TTC549 (cell line): Measurements from ENCODE around the gene MUS81.

Experiments used
- FAIRE-seq: peaks from 2 replicates; lab custom pipeline; 2012; peaks lifted over from hg19 to GRCh38; lab: Jason Lieb, UNC

MUS81 gene

DNA sequence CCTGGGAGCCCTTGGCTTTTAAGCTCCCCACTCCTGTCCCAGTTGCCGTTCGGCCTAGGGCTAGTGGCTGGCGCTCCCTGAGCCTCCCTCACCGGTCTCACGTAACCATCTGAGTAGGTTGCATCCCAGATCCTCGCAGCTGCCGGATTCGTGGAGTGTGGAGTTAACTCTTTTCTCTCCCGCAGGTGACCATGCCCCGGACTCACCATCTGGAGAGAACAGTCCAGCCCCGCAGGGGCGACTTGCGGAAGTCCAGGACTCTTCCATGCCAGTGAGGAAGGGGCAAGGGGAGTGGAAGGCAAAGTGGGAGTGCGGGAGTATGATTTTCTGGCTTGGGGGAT, 902 bp downstream of the MUS81 start:
- FAIRE-seq: no peak

DNA sequence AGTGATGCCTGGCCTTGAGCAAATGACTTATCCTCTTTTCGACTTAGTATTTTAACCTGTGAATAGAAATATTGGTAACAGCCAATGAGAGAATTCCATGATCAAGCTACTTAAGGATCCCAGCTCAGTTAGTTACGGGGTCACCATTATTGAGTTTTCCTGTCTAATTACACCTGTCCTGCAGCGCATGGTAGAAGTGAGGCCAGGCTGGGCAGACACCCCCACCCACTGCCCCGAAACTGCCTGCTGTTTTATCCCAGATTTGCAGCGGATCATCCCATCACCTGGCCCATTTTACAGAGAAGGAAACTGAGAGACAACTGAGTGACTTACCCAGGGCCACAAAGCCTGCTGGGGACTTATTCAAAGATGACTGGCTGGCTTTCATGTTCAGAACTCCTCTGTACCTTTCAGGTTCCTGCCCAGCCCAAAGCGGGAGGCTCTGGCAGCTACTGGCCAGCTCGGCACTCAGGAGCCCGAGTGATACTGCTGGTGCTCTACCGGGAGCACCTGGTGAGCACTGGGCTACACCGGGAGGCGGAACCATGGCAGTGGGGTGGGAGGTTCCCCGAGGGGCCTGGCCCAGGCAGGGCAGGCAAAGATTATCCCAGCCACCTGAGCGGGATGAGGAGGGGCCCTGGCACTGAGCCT, 1.4 kb downstream of the MUS81 start:
- FAIRE-seq: no peak

DNA sequence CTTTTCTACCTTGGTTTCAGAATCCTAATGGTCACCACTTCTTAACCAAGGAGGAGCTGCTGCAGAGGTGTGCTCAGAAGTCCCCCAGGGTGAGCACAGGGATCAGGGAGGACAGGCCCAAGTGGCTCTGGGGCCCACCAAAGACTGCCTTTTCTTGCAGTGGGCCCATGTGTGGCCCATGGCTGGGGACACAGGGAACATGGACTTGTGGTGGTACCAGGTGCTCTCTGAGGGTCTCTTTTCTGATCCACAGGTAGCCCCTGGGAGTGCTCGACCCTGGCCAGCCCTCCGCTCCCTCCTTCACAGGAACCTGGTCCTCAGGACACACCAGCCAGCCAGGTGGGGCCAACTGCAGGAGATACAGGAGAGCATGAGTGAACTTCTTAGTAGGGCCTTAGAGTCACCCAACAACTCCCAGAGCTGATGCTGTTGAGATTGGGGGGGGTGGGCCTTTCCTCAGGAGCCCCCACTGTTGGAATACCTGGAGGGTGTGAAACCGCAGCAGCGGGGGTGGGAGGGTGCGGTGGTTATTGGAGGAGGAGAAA, 2.0 kb downstream of the MUS81 start:
- FAIRE-seq: no peak

DNA sequence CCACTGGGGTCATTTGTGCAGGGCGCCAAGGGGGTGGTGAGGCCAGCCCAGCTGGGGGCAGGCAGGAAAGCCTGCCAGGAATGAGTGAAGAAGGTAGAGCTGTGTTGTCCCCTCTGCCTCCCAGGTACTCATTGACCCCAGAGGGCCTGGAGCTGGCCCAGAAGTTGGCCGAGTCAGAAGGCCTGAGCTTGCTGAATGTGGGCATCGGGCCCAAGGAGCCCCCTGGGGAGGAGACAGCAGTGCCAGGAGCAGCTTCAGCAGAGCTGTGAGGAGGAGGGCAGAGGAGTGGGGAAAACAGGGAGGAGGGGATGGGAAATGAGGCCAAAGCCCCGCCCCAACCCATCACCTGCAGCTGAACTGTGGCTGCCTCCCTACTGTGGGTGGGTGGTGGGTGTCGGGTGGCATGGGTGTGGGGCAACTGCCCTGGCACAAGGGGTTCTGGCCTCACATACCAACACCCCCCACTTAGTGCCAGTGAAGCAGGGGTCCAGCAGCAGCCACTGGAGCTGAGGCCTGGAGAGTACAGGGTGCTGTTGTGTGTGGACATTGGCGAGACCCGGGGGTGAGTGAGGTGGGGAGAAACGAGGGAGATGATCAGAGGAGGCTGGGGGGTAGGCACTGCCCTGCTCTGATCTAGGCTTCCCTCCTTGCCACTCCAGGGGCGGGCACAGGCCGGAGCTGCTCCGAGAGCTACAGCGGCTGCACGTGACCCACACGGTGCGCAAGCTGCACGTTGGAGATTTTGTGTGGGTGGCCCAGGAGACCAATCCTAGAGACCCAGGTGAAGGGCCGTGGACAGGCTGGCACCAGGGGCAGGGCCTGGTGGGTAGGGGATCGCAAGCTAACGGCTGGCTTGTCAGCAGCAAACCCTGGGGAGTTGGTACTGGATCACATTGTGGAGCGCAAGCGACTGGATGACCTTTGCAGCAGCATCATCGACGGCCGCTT, 3.0 kb downstream of the MUS81 start:
- FAIRE-seq: no peak

DNA sequence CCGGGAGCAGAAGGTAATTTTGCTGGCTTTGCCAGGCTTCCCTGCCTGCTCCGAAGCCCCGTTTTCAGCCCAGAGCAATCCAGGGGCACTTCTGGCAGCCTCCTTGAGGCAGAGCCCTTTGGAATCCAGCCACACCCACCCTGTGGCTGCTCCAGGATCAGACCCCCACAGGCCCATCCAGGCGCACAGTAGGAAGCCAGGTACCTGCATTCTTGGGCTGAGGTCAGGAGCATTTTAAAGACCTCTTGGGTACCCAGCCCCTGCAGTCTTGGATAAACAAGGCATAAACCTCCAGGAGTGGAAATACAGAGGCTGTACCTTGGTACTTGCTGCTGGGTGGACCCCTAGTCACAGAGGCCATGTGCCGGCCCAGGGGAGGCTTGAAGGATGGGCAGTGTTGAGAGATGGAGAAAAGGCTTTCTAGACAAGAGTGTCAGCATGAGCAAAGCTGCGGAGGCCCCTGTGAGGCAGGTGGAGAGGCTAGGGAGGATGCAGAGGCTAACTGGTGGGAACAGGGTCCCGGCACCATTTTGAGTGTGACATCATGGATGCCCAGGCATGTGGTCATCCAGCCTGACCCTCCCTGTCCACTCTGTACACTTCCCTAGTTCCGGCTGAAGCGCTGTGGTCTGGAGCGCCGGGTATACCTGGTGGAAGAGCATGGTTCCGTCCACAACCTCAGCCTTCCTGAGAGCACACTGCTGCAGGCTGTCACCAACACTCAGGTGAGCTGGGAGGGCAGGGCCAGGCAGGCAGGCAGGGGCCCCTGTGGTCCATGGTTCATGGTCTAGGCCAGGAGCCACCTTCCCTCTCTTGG, 3.9 kb downstream of the MUS81 start:
- FAIRE-seq: no peak

DNA sequence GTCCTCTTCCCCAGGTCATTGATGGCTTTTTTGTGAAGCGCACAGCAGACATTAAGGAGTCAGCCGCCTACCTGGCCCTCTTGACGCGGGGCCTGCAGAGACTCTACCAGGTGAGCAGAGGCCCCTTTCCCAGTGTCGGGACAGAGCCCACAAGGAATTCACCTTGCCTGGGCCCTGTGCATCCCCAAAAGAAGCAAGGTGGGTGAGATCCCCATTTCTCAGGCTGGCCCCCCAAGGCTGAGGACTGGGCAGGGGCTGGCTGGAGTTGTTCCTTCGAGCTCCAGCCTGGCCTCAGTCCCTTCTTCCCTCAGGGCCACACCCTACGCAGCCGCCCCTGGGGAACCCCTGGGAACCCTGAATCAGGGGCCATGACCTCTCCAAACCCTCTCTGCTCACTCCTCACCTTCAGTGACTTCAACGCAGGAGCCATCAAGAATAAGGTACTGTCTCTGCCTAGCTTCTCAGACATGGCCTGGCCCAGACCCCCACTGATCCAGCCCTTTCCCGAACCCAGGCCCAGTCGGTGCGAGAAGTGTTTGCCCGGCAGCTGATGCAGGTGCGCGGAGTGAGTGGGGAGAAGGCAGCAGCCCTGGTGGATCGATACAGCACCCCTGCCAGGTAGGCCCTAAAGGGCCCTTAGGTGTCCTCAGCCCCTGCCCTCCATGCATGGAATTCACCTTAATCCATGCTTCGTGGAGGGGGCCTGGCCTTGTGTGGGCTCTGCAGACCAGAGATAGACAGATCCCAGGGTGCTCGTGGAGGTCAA, 4.7 kb downstream of the MUS81 start:
- FAIRE-seq: no peak

DNA sequence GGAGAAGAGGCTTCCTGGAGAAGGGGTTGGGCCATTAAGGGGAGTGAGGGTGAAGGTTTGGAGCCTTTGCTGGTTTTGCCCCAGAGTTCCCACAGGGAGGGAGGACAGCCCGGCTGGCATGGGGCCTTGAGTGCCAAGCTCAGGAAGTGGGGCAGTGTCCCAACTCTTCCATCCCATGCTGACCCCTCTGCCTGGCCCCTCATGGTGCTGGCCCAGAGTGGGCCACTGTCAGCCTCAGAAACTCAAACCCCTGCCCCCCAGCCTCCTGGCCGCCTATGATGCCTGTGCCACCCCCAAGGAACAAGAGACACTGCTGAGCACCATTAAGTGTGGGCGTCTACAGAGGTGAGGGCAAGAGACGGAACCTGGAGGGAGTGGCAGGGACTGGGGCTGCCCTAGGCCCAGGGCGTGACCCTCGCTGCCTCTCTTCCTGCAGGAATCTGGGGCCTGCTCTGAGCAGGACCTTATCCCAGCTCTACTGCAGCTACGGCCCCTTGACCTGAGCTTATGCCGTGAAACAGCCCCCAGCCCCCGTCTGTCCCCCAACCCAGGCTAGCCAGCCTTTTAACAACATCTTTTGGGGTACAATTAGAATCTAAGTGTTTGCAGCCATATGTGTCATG, 5.4 kb downstream of the MUS81 start:
- no peak for FAIRE-seq

DNA sequence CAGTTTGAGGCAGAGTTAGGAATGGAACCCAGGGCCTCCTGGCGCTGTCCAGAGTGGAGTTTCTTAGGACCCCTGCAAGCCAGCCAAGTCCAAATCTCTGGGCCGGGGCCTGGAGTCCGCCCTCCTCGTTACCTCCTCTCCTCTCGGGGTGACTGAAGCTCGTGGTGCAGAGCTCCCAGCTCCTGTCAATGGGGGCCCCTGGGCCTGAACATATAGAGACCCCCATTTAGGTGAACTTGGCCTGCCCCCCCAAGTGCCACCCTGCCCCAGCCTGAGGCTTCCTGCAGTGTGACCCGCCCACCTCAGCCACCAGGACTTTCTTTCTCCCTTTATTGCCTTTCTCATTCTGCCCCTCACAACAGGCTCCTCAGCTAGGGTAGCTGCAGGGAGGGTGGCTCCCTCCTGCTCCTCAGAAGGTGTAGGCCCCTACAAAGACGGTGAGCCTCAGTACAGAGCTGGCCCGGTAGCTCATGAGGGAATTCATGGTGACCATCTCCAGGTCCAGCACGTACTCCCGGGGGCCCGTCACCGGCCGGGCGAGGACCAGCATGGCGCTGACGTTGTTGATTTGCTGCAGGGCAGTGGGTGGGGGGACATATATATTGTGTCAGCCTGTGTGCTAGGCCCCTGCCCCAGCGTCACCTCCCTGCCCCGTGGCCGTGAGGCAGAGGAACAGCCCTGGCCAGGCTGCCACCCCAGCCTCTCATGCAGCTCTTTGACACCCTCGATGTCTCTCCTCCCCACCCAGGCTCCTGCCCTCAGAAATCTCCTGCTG, 6.5 kb downstream of the MUS81 start:
- no peak for FAIRE-seq

DNA sequence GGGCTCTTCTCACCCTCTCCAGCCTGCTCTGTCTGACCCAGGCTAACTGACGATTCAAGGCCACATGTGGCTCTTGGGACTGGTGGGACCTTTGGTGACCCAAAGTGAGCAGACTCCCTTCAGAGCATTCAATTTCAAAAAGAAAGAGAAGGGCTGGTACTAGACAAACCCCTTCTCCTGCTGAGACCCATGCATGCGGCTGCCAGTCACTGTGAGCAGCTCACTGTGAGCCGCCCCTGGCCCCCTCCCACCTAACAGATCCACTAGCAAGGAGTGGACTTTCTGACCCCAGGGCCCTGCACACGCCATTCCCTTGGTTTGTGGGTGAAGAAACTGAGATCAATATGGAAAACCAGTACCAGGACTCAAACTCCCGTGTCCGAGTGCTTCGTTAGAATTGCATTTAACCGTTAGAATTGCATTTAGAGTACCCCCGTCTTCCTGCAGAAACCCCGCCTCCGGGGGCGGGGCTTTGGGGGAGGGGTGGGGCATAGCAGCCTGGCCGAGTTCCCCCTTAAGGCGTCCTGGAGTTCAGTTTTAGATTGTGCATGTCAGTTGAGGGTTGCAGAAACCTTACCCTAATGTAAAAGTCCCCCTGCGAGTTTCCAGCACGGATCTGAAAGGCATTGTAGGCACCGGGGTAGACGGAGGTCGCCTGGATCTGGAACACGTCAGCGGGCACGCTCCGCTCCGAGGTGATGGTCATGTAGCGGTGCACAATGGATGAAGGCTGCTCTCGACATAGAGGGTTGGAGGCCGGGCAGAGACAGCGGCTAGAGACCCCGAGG, 7.2 kb downstream of the MUS81 start:
- FAIRE-seq: no peak

DNA sequence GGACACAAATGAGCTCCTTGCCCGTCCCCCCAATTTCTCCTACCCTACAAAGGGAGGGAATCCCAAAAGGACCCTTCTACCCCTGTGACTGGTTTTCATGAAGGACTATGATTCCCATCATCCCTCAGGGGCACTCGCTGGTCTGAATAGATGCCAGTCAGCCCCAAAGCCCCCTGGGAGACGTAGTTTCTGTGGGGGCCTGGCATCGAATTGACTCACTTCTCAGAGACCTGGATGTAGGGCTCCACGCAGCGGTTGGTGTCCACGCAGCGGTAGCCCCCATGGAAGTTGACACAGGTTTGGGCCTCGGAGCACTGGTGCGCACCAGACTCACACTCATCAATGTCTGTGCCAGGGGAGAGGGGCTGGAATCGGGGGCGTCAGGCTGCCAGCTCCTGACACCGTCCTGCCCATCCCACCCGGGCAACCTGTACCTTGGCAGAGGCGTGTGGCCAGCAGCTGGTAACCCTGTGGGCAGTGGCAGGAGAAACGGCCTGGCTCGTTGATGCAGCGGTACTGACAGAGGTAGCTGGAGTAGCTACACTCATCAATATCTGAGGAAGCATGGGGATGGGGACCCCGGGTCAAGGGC, 7.9 kb downstream of the MUS81 start:
- no peak for FAIRE-seq

DNA sequence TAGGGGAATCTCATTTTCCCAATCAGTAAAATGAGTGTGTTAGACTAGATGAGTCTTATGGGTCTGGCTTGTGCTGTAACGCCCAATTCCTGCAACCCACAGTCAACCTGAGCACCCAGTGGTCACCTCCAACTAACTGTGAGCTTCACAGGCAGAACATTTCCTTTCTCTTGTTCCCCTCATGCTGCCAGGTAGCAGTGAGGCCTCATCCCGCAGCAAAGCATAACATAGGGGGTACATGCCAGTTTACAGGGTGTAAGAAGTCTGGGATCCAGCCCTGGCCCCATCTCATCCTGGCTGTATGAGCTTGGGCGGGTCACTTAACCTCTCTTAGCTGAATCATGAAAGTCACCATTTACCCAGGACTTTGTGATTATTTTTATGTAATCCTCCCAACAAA, 8.7 kb downstream of the MUS81 start:
- no peak for FAIRE-seq

DNA sequence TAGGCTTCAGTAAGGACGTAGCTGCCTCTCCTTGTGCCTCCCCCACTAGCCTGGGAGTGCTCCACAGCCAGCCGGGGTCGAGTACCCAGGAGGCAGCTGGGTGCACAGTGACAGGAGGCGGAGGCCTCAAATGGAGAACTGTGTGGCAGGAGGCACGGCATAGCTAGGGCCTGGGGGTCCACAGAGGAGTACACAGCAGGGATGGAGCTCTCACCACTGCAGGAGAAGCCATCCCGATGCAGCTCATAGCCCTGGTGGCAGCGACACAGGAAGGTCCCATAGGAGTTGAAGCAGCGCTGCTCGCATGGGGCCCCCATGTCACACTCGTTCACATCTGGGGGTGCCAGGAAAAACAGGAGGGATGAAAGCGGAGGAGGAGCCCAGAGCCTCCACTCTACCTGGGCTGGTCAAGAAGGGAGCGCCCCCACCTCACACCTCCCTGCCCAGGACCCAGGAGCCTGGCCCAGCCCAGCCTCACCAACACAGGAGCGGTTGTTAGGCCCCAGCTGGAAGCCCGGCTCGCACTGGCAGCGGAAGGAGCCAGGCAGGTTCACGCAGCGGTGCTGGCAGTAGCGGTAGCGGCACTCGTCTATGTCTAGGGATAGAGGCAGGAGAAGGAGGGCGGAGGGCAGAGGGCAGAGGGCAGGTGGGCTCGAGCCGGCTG, 9.5 kb downstream of the MUS81 start:
- FAIRE-seq: no peak

DNA sequence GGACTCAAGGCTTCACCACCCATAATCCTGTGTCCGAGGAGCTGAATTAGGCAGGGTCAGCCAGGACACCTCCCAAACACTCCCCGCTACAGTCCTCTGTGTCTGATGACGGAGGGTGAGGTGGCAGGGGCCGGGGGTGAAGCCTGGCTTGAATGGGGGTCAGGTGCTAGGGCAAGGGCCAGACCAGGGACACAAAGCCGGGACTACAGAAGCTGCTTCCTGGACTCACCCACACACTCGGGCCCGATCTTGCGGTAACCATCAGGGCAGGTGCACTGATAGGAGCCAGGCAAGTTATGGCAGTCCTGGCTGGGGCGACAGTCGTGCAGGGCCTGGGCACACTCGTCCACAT, 10.1 kb downstream of the MUS81 start:
- FAIRE-seq: no peak

DNA sequence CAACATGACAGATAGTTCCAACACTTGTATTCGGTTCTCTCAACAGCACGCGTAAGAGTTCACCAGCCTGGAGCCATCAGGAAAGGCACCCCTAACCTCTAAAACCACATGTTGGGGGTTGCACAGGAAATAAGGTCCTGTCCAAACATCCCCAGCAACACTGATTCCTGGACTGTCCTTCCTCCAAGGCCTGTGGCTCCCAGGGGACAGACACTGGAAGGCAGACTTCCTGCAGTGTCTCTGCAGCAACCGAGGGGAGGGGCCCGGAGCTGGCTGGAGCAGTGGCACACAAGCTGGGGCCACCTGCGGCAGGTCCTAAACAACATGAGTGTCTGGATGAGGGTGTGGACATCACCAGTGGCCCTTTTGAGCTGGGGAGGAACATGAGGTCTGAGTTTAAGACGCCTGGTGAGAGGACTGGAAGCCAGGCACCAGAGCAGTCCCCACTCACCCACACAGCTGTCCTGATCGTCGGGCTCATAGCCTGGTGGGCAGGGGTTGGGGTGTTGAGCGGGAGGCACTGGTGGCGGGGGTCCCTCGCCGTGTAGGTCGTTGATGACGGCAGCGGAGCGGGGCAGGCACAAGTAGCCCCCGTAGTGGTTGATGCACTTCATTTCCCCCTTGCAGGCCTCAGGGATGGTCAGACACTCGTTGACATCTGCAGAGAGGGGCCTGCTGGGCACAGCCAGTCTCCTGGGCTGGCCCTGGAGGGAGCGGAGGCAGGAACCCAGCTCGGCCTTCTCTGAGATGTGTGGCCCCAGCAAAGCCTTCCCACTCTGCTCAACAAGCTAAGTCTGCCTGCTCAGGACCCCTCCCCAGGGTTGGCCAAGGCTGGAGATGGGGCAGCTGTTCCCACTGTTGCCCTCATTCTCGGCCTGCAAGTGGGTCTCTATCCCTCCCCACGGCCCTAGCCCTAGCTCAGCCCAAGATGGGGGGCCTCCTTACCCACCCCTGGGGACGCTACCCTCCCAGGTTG, 10.8 kb downstream of the MUS81 start:
- FAIRE-seq: no peak

DNA sequence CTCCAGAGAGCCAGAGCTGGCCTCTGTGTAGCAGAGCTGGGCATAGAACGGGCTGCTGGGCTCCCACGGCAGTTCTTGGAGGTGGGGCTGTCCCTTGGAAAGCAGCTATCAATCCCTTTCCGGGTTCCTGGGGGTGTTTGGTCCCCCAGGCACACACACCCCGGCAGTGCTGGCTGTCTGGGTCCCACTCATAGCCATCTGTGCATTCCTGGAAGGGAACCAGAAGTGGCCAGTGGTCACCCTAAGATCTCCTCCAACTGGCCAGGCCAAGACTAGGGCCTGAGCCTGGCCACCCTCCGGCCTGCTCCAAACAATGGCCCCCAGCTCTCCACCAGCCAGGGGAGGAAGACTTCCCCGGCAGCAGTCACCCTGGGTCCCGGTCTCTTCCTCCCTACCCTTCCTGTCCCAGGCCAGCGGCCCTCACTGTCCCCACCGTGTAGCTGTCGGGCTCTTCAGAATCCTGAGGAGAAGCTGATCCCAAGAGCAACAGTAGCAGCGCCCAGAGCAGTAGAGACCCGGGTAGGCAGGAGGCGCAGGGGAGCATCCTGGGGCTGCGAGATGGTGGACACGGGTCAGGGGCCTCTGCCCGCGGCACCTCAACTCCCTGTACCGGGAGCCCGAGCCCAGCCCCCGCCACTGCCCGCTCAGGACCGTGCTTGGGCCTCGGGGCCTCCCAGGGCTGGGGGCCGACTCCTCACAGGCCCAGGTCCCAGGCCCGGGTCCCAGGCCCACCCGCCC, 11.7 kb downstream of the MUS81 start:
- FAIRE-seq: no peak

DNA sequence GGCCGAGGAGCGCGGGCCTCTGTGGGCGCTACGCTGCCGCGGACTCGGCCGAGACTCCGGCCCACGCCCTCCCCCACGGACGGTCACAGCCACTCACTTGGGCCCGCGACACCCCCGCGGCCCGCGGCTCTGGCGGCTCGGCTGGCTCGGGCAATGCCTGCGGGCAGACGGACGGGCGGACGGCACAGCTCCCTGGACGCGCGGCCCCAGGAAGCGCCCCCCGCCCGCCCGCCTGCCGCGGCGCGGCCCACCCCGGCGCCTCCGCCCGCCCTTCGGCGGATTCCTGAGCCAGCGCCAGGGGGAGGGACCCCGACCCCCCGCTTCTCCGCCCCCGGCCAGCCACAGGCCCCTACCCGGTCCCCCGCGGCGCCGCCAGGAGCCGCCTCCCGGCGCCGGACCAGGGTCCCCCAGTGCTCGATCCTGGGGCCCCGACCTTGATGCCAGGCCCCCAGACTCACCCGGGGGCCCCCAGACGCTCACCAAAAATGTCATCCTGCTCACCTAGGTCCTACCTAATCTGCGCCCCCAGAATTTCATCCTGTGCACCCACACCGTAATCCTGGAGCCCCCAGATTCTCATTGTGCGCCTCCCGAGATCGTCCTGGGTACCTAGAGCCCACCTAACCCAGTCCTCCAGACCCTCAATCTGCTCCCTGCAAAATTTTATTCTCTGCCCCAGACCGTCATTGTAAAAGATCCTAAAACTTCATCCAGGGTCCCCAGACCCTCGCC, 12.5 kb downstream of the MUS81 start, which contains the start of gene EFEMP2:
Gene EFEMP2, minus strand, starts transcription at position 215 of the 732 bp plus-strand sequence. CDS start 446 bp downstream, outside the sequence.
- FAIRE-seq: no peak
